Fibroblast of lung (primary cell): ENCODE results near the gene COA1. TPM values are rescaled to one million over a fixed set of nuclear protein-coding genes. Genes with fewer than 3 reads are reported as not detected.
"Not testable (repeated sequence)": the region's sequence is repeated elsewhere in the genome, so short reads cannot be mapped to it uniquely, and the experiment has no call there.

Source experiments
- DNase-seq, 2 donors: peaks; one replicate each; pipeline versions ENCODE4 v3.0.0 to v3.0.0-alpha.2; 2010; ENCODE audit warnings: low read depth in 2 of 2
- H2AFZ ChIP-seq: 2 replicates; pipeline ENCODE4 v1.5.1; 2012; ENCODE audit warnings: low read length, control low read depth, inconsistent platforms
- H3K27ac ChIP-seq: 2 replicates; pipeline ENCODE4 v1.5.1; 2011; ENCODE audit warnings: low read length, control low read depth; ENCODE audit not compliant: insufficient read depth
- H3K27me3 ChIP-seq: 2 replicates; pipeline ENCODE4 v1.5.1; 2011; ENCODE audit warnings: mild to moderate bottlenecking, low read length; ENCODE audit not compliant: control insufficient read depth, insufficient read depth
- H3K36me3 ChIP-seq: 2 replicates; pipeline ENCODE4 v1.5.1; 2011; ENCODE audit warnings: low read length; ENCODE audit not compliant: control insufficient read depth, insufficient read depth
- H3K4me1 ChIP-seq: 2 replicates; pipeline ENCODE4 v1.5.1; 2011; ENCODE audit warnings: low read length; ENCODE audit not compliant: control insufficient read depth, insufficient read depth; ENCODE audit errors: extremely low read depth
- H3K4me2 ChIP-seq: 2 replicates; pipeline ENCODE4 v1.5.1; 2011; ENCODE audit warnings: low read length, control low read depth; ENCODE audit not compliant: insufficient read depth; ENCODE audit errors: extremely low read depth
- H3K4me3 ChIP-seq, 4 experiments: fragments of 200-600 bp in 1 of 4; sonication (generic) in 1 of 4; replicated peaks in 1 of 4; 2 replicates each; pipeline ENCODE4 v1.5.1; 2011 to 2016; ENCODE audit warnings: low read length in 4 of 4, low read depth in 3 of 4, mild to moderate bottlenecking in 3 of 4, control low read depth in 2 of 4, inconsistent platforms in 1 of 4, mixed read lengths in 1 of 4; ENCODE audit not compliant: insufficient read depth in 1 of 4; ENCODE audit errors: control extremely low read depth in 1 of 4
- H3K79me2 ChIP-seq: 2 replicates; pipeline ENCODE4 v1.5.1; 2012; ENCODE audit warnings: mild to moderate bottlenecking, low read length, inconsistent platforms; ENCODE audit not compliant: control insufficient read depth, insufficient read depth
- H3K9ac ChIP-seq: 2 replicates; pipeline ENCODE4 v1.5.1; 2011; ENCODE audit warnings: mild to moderate bottlenecking, low read length, control low read depth; ENCODE audit not compliant: insufficient read depth
- H3K9me3 ChIP-seq: 2 replicates; pipeline ENCODE4 v1.5.1; 2012; ENCODE audit warnings: low read depth, low read length; ENCODE audit not compliant: control insufficient read depth, insufficient read depth
- H4K20me1 ChIP-seq: 2 replicates; pipeline ENCODE4 v1.5.1; 2011; ENCODE audit warnings: low read length; ENCODE audit not compliant: control insufficient read depth, insufficient read depth; ENCODE audit errors: extremely low read depth
- EZH2 ChIP-seq: IDR thresholded peaks from 2 replicates; pipeline ENCODE4 v1.5.1; 2012; ENCODE audit warnings: low read length, control low read depth, mild to moderate bottlenecking; ENCODE audit errors: missing control alignments
- polyA plus RNA-seq, 2 donors: library from polyadenylated mRNA; depleted of rRNA in 1 of 2; stranded (reverse) in 1 of 2; unstranded in 1 of 2; fragments of >200 nt; gene quantifications; 2 replicates each; pipeline ENCODE4 v1.2.1, GENCODE V29; 2011 to 2012; ENCODE audit warnings: missing spikeins in 1 of 2
- total RNA-seq: library from RNA; depleted of rRNA; stranded (reverse); fragments of >200 nt; gene quantifications from 2 replicates; pipeline ENCODE4 v1.2.1, GENCODE V29; 2014
- TF ChIP-seq, protein P1 (sequence below), 2 donors: IDR thresholded peaks in 1 of 2; conservative IDR thresholded peaks in 1 of 2; 1 replicate in 1 of 2; 2 replicates in 1 of 2; pipeline ENCODE4 v1.5.1; 2011 to 2012; ENCODE audit warnings: low read length in 2 of 2, control low read depth in 1 of 2, inconsistent platforms in 1 of 2, low read depth in 1 of 2, mild to moderate bottlenecking in 1 of 2

Gene COA1
- total and polyA plus RNA-seq, 2 donors (not counting 1 experiment from before 2014, with no cell fraction given), result 28.8 to 39.6 TPM

- H3K9me3 ChIP-seq, result no peaks in the 10 kb centered on the region
- H3K36me3 ChIP-seq, result no peaks in the 10 kb centered on the region
- H3K4me3 ChIP-seq, result no peak overlapping the region
- H3K27me3 ChIP-seq, result no peaks in the 10 kb centered on the region
- no peak overlapping the region for H3K27ac ChIP-seq
- no peak overlapping the region for H3K9ac ChIP-seq
- H4K20me1 ChIP-seq, result no peaks in the 10 kb centered on the region
- H3K4me1 ChIP-seq, result no peaks in the 10 kb centered on the region
- peak in 1 of 2 donors; percentile 47 for DNase-seq
- no peak overlapping the region for H3K4me2 ChIP-seq
- TF ChIP-seq EZH2, result no peak
- TF ChIP-seq, protein P1, sequence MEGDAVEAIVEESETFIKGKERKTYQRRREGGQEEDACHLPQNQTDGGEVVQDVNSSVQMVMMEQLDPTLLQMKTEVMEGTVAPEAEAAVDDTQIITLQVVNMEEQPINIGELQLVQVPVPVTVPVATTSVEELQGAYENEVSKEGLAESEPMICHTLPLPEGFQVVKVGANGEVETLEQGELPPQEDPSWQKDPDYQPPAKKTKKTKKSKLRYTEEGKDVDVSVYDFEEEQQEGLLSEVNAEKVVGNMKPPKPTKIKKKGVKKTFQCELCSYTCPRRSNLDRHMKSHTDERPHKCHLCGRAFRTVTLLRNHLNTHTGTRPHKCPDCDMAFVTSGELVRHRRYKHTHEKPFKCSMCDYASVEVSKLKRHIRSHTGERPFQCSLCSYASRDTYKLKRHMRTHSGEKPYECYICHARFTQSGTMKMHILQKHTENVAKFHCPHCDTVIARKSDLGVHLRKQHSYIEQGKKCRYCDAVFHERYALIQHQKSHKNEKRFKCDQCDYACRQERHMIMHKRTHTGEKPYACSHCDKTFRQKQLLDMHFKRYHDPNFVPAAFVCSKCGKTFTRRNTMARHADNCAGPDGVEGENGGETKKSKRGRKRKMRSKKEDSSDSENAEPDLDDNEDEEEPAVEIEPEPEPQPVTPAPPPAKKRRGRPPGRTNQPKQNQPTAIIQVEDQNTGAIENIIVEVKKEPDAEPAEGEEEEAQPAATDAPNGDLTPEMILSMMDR (conservative IDR thresholded peaks at IDR 0.05 in 1 of 2, IDR thresholded peaks at IDR 0.05 in 1 of 2; ENCODE audit: low read depth in 1 of 2, low read length in 2 of 2), result no peak
- H2AFZ ChIP-seq, result no peak overlapping the region
- H3K79me2 ChIP-seq, result no peaks in the 10 kb centered on the region
Observed at GRCh38 chr7:43735802-43736603, 6.7 kb upstream of the COA1 start.

- Histone ChIP-seq H4K20me1 (no peaks in the 10 kb centered on the region), H3K27ac (no peak overlapping the region), H3K9me3 (no peaks in the 10 kb centered on the region), H3K4me3 (no peak overlapping the region), H3K4me2 (no peak overlapping the region), H3K27me3 (no peaks in the 10 kb centered on the region), H3K79me2 (no peaks in the 10 kb centered on the region), H3K4me1 (no peaks in the 10 kb centered on the region), H3K9ac (no peak overlapping the region), H3K36me3 (no peaks in the 10 kb centered on the region), H2AFZ (no peak overlapping the region)
- no peak for DNase-seq
- no peak for TF ChIP-seq EZH2
- TF ChIP-seq, protein P1 (conservative IDR thresholded peaks at IDR 0.05 in 1 of 2, IDR thresholded peaks at IDR 0.05 in 1 of 2; ENCODE audit: low read depth in 1 of 2, low read length in 2 of 2), result no peak
Observed at GRCh38 chr7:43735403-43735801, 6.1 kb upstream of the COA1 start.

DNA sequence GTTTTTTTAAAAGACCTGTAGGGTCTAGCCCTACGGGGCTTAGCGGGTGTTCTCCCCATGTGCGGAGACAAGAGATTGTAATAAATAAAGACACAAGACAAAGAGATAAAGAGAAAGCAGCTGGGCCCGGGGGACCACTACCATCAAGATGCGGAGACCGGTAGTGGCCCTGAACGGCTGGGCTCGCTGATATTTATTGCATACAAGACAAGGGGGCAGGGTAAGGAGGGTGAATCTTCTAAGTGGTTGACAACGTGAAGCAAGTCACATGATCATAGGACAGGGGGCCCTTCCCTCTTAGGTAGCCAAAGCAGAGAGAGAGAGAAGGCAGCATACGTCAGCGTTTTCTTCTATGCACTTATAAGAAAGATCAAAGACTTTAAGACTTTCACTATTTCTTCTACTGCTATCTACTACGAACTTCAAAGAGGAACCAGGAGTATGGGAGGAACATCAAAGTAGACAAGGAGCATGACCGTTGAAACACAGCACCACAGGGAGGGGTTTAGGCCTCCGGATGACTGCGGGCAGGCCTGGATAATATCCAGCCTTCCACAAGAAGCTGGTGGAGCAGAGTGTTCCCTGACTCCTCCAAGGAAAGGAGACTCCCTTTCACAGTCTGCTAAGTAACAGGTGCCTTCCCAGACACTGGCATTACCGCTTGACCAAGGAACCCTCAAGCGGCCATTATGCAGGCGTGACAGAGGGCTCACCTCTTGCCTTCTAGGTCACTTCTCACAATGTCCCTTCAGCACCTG lies 5.4 kb upstream of the COA1 start:
- not testable (repeated sequence) for H3K9ac ChIP-seq, H2AFZ ChIP-seq, H3K4me3 ChIP-seq, H3K27me3 ChIP-seq, H3K36me3 ChIP-seq, H3K4me1 ChIP-seq, H3K4me2 ChIP-seq, H3K27ac ChIP-seq, DNase-seq, H4K20me1 ChIP-seq, H3K79me2 ChIP-seq, H3K9me3 ChIP-seq

DNA sequence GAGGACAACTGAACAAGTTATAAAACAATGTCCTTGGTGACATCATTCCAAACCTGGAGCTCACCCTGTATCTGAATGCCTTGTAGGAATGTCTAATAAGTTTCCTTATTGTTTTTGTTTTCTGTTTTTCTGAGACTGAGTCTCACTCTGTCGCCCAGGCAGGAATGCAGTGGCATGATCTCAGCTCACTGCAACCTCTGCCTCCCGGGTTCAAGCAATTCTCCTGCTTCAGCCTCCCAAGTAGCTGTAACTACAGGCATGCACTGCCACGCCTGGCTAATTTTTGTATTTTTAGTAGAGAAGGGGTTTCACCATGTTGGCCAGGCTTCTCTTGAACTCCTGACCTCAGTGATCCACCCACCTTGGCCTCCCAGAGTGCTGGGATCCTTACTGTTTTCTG lies 2.2 kb upstream of the COA1 start:
- H3K27ac ChIP-seq, H4K20me1 ChIP-seq, H3K27me3 ChIP-seq, DNase-seq, H3K9ac ChIP-seq, H3K4me2 ChIP-seq, H3K9me3 ChIP-seq, H3K4me1 ChIP-seq, H3K4me3 ChIP-seq, H3K36me3 ChIP-seq, H2AFZ ChIP-seq: not testable (repeated sequence)
- peaks cover 21% of the 10 kb centered on the region for H3K79me2 ChIP-seq
